AG10803 (cell line): ENCODE results near the gene GJC2.

Source experiments
- DNase-seq: peaks from one replicate; pipeline ENCODE4 v3.0.0; 2010; ENCODE audit warnings: low read depth
- H3K4me3 ChIP-seq: 2 replicates; pipeline ENCODE4 v1.5.1; 2011; ENCODE audit warnings: mild to moderate bottlenecking, low read length, control low read depth
- CTCF ChIP-seq: conservative IDR thresholded peaks from 2 replicates; pipeline ENCODE4 v1.5.1; 2011; ENCODE audit warnings: mild to moderate bottlenecking, low read length, control low read depth, inconsistent platforms

The GJC2 gene

DNA sequence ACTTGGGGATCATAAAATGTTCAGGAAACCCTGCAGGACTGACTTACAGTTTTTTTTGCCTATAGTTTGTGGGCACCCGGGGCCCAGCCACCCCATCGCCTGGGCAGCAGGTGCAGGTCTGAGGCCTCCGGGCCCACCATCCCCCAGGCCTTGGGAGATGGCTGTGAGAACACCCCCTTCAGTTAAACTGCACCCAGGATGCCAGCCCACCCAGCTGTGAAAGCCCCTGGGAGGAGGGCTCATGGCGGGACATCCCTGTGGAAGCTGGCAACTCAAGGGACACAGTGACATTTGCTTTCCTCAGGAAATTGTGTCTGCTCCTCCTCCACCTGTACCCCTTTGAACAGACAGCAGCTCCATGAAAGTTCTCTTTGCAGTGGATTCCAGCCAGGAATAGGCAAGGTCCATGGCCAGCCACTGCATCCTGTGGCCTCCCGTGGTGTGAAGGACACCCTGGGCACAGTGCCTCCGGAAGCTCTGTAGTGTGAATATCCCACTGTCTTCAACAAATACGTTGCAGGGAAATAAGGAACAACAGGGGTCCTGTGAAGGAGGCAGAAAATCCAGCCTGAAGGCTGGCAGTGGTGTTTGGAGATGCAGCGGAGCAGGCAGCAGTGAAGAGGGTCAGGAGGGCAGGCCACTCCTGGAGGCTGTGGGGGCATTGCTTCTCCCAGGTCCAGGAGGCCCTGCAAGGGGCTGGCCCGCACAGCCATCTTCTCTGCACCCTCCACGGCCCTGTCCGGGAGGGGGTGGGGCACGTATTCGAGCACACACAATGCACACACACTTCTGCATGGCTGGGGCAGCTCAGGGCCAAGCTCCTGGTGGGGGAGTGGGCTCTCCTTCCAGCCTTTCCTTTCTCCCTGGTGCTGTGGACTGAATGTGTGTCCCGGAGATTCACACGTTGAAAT, 56.1 kb downstream of the GJC2 start:
- TF ChIP-seq CTCF, result no peak
- no peak overlapping the region for H3K4me3 ChIP-seq
- no peak for DNase-seq

- TF ChIP-seq CTCF, result no peak
- no peak overlapping the region for H3K4me3 ChIP-seq
- DNase-seq, result no peak
Observed at GRCh38 chr1:228206582-228207351, 57.0 kb downstream of the GJC2 start.

DNA sequence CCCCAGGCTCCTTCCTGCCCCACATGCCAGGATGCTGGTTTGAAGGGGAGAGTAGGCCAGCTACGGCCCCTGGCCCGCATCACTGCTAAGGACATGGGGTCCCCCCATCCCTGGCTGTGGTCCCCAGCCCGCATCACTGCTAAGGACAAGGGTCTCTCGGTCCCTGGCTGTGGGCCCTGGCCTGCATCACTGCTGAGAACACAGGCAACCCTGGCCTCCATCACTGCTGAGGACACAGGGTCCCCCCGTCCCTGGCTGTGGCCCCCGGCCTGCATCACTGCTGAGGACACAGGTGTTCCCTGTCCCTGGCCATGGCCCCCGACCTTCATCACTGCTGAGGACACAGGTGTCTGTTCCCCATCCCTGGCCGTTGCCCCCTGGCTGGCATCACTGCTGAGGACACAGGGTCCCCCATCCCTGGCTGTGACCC, 57.7 kb downstream of the GJC2 start:
- H3K4me3 ChIP-seq, result no peak overlapping the region
- TF ChIP-seq CTCF, result no peak
- no peak for DNase-seq

GRCh38 chr1:228207851-228208821, 58.4 kb downstream of the GJC2 start, which contains the start of gene OBSCN:
Gene OBSCN, plus strand, starts transcription at chr1:228208044. Its CDS starts 3,740 bp downstream, at chr1:228211784.
- H3K4me3 ChIP-seq, result no peak within 1 kb of the TSS
- no peak for DNase-seq
- TF ChIP-seq CTCF, result no peak

GRCh38 chr1:228208831-228209551, 59.3 kb downstream of the GJC2 start:
- no peak for TF ChIP-seq CTCF
- DNase-seq, result no peak

More at GRCh38 chr1:228208831-228209551, 59.3 kb downstream of the GJC2 start:
- no peak overlapping the region for H3K4me3 ChIP-seq
